ENCODE measurements around the gene SLC44A3. TPM values are rescaled to one million over a fixed set of nuclear protein-coding genes. Genes with fewer than 3 reads are reported as not detected.

SLC44A3 gene
- total RNA-seq, 4 donors from 2014 or later, result 0.19 TPM; not detected in 3

- no peaks in the 10 kb centered on the region for H3K9me3 ChIP-seq
- H3K36me3 ChIP-seq, result no peaks in the 10 kb centered on the region
- intact Hi-C loops (cut with DNase I; ENCODE audit: low total_unique reads) (loop anchor here (1.0 kb wide), 1 partner anchor 325 kb away; no protein-coding TSS in a partner anchor), in situ Hi-C loops (cut with MboI; ENCODE audit: low sequenced_read_pairs in 4 of 4) (loop anchor here (5.0 to 10.0 kb wide), 4 partner anchors 281 to 329 kb away; no protein-coding TSS in a partner anchor)
- H3K27me3 ChIP-seq, result no peaks in the 10 kb centered on the region
- peak; percentile 79 to 93 (median 87) for TF ChIP-seq CTCF (IDR thresholded peaks at IDR 0.05 in 4 of 5, conservative IDR thresholded peaks at IDR 0.05 in 1 of 5)
- no peak for TF ChIP-seq POLR2A (IDR thresholded peaks at IDR 0.05)
- H3K27ac ChIP-seq, result no peak overlapping the region
- peak in 1 of 2 donors; percentile 22 for DNase-seq
- no peak overlapping the region for H3K4me3 ChIP-seq
- H3K4me1 ChIP-seq, result peaks cover 3 to 8% of the 10 kb centered on the region in 2 donors
- peak in 1 of 2 donors; percentile 27 for ATAC-seq
Observed at GRCh38 chr1:94805912-94806311, 14.2 kb upstream of the SLC44A3 start.

GRCh38 chr1:94806441-94806871 is 13.7 kb upstream of the SLC44A3 start:
- Histone ChIP-seq H3K4me1 (peaks cover 3 to 7% of the 10 kb centered on the region in 2 donors), H3K4me3 (no peak overlapping the region), H3K9me3 (no peaks in the 10 kb centered on the region), H3K27ac (no peak overlapping the region), H3K36me3 (no peaks in the 10 kb centered on the region), H3K27me3 (no peaks in the 10 kb centered on the region)
- ATAC-seq (no peak), DNase-seq (no peak)
- in situ Hi-C loops (cut with MboI; ENCODE audit: low sequenced_read_pairs in 4 of 4) (loop anchor here (5.0 to 10.0 kb wide), 4 partner anchors 282 to 329 kb away; no protein-coding TSS in a partner anchor), intact Hi-C loops (cut with DNase I; ENCODE audit: low total_unique reads) (loop anchor here (1.0 kb wide), 1 partner anchor 325 kb away; no protein-coding TSS in a partner anchor)
- no peak for TF ChIP-seq CTCF (IDR thresholded peaks at IDR 0.05 in 4 of 5, conservative IDR thresholded peaks at IDR 0.05 in 1 of 5)
- no peak for TF ChIP-seq POLR2A (IDR thresholded peaks at IDR 0.05)

GRCh38 chr1:94807742-94808491 is 12.2 kb upstream of the SLC44A3 start:
- ATAC-seq, result no peak
- H3K27me3 ChIP-seq, result no peaks in the 10 kb centered on the region
- TF ChIP-seq CTCF (IDR thresholded peaks at IDR 0.05 in 4 of 5, conservative IDR thresholded peaks at IDR 0.05 in 1 of 5) (no peak), POLR2A (IDR thresholded peaks at IDR 0.05) (no peak)
- intact Hi-C loops (cut with DNase I; ENCODE audit: low total_unique reads) (no loop called here), in situ Hi-C loops (cut with MboI; ENCODE audit: low sequenced_read_pairs in 4 of 4) (loop anchor here (5.0 to 10.0 kb wide), 4 partner anchors 283 to 331 kb away; no protein-coding TSS in a partner anchor)
- DNase-seq, result no peak
- no peaks in the 10 kb centered on the region for H3K4me1 ChIP-seq
- no peak overlapping the region for H3K27ac ChIP-seq
- H3K4me3 ChIP-seq, result no peak overlapping the region
- no peaks in the 10 kb centered on the region for H3K9me3 ChIP-seq
- H3K36me3 ChIP-seq, result no peaks in the 10 kb centered on the region

GRCh38 chr1:94808669-94809068 is 11.5 kb upstream of the SLC44A3 start:
- no peak for DNase-seq
- Histone ChIP-seq H3K36me3 (no peaks in the 10 kb centered on the region), H3K27me3 (no peaks in the 10 kb centered on the region), H3K4me1 (no peaks in the 10 kb centered on the region), H3K4me3 (no peak overlapping the region), H3K9me3 (no peaks in the 10 kb centered on the region), H3K27ac (no peak overlapping the region)
- intact Hi-C loops (cut with DNase I; ENCODE audit: low total_unique reads), result no loop called here
- in situ Hi-C loops (cut with MboI; ENCODE audit: low sequenced_read_pairs in 4 of 4), result loop anchor here (5.0 to 10.0 kb wide), 4 partner anchors 284 to 331 kb away; no protein-coding TSS in a partner anchor
- TF ChIP-seq CTCF (IDR thresholded peaks at IDR 0.05 in 4 of 5, conservative IDR thresholded peaks at IDR 0.05 in 1 of 5), result no peak
- no peak for TF ChIP-seq POLR2A (IDR thresholded peaks at IDR 0.05)
- ATAC-seq, result no peak
